ENCODE results near the gene HS3ST3A1.

- TF ChIP-seq RAD21 (IDR thresholded peaks at IDR 0.05) (no peak), SP1 (IDR thresholded peaks at IDR 0.05) (no peak), CTCF (IDR thresholded peaks at IDR 0.05; ENCODE audit: low read depth, low read length, missing input control) (no peak), ATF3 (IDR thresholded peaks at IDR 0.05) (no peak), YY1 (IDR thresholded peaks at IDR 0.05) (no peak), TAF1 (conservative IDR thresholded peaks at IDR 0.05) (no peak), MAX (IDR thresholded peaks at IDR 0.05) (no peak), EGR1 (IDR thresholded peaks at IDR 0.05; ENCODE audit: low read depth in 2 of 2) (no peak), GABPA (IDR thresholded peaks at IDR 0.05 in 1 of 2, conservative IDR thresholded peaks at IDR 0.05 in 1 of 2) (no peak), JUND (IDR thresholded peaks at IDR 0.05) (no peak), REST (IDR thresholded peaks at IDR 0.05) (no peak), ZBTB33 (IDR thresholded peaks at IDR 0.05) (no peak), FOXA1 (IDR thresholded peaks at IDR 0.05) (no peak)
Measured at GRCh38 chr17:13646411-13646810, 44.7 kb upstream of the HS3ST3A1 start.
